Trophoblast cell (in vitro differentiated cells and primary cell): Measurements from ENCODE around the gene AASDHPPT.

Experiments used
- DNase-seq, 2 donors: peaks; one replicate each; pipeline ENCODE4 v3.0.0-alpha.2; 2016
- H2AFZ ChIP-seq: 2 replicates; pipeline ENCODE4 v1.6.1; 2013; ENCODE audit warnings: low read length, moderate library complexity, mild to moderate bottlenecking; ENCODE audit not compliant: insufficient read depth, poor library complexity
- H2AK5ac ChIP-seq: 2 replicates; pipeline ENCODE4 v1.6.1; 2013; ENCODE audit warnings: mild to moderate bottlenecking, low read length
- H2BK120ac ChIP-seq: 2 replicates; pipeline ENCODE4 v1.6.1; 2013; ENCODE audit warnings: low read length, mild to moderate bottlenecking, moderate library complexity; ENCODE audit not compliant: insufficient read depth, poor library complexity
- H2BK12ac ChIP-seq: 2 replicates; pipeline ENCODE4 v1.6.1; 2013; ENCODE audit warnings: mild to moderate bottlenecking, low read length, moderate library complexity
- H2BK5ac ChIP-seq: 2 replicates; pipeline ENCODE4 v1.6.1; 2013; ENCODE audit warnings: low read length, low read depth, moderate library complexity, mild to moderate bottlenecking; ENCODE audit not compliant: poor library complexity
- H3K14ac ChIP-seq: 2 replicates; pipeline ENCODE4 v1.6.1; 2013; ENCODE audit warnings: mild to moderate bottlenecking, low read length
- H3K18ac ChIP-seq: 2 replicates; pipeline ENCODE4 v1.6.1; 2013; ENCODE audit warnings: mild to moderate bottlenecking, low read length
- H3K23ac ChIP-seq: 2 replicates; pipeline ENCODE4 v1.6.1; 2013; ENCODE audit warnings: low read length
- H3K27ac ChIP-seq: 2 replicates; pipeline ENCODE4 v1.5.1; 2013; ENCODE audit warnings: low read depth, mild to moderate bottlenecking, inconsistent platforms, low read length, moderate library complexity
- H3K27me3 ChIP-seq: 2 replicates; pipeline ENCODE4 v1.6.1; 2013; ENCODE audit warnings: inconsistent platforms, mild to moderate bottlenecking, low read length, moderate library complexity; ENCODE audit not compliant: insufficient read depth
- H3K36me3 ChIP-seq, 2 experiments: 1 replicate in 1 of 2; 2 replicates in 1 of 2; pipeline ENCODE4 v1.6.1; 2013; ENCODE audit warnings: low read length in 2 of 2, mild to moderate bottlenecking in 2 of 2, moderate library complexity in 1 of 2; ENCODE audit not compliant: insufficient read depth in 2 of 2, control insufficient read depth in 1 of 2
- H3K4ac ChIP-seq: 2 replicates; pipeline ENCODE4 v1.6.1; 2013; ENCODE audit warnings: low read depth, mild to moderate bottlenecking, low read length, moderate library complexity
- H3K4me1 ChIP-seq, 2 experiments: 1 replicate in 1 of 2; 2 replicates in 1 of 2; pipeline ENCODE4 v1.6.1; 2013; ENCODE audit warnings: low read length in 2 of 2, mild to moderate bottlenecking in 2 of 2, moderate library complexity in 1 of 2; ENCODE audit not compliant: insufficient read depth in 2 of 2, control insufficient read depth in 1 of 2
- H3K4me2 ChIP-seq: 2 replicates; pipeline ENCODE4 v1.6.1; 2013; ENCODE audit warnings: inconsistent platforms, mild to moderate bottlenecking, low read length, moderate library complexity
- H3K4me3 ChIP-seq: 2 replicates; pipeline ENCODE4 v1.5.1; 2013; ENCODE audit warnings: mild to moderate bottlenecking, low read depth, low read length, inconsistent platforms
- H3K79me1 ChIP-seq: one replicate; pipeline ENCODE4 v1.6.1; 2013; ENCODE audit warnings: low read length
- H3K79me2 ChIP-seq: 2 replicates; pipeline ENCODE4 v1.6.1; 2013; ENCODE audit warnings: low read length, mild to moderate bottlenecking; ENCODE audit not compliant: control insufficient read depth, insufficient read depth, poor library complexity
- H3K9ac ChIP-seq: 2 replicates; pipeline ENCODE4 v1.6.1; 2013; ENCODE audit warnings: mild to moderate bottlenecking, low read length
- H3K9me3 ChIP-seq: 2 replicates; pipeline ENCODE4 v1.6.1; 2013; ENCODE audit warnings: low read depth, mild to moderate bottlenecking, control low read depth, inconsistent platforms, low read length; ENCODE audit not compliant: insufficient read depth
- H4K12ac ChIP-seq: 2 replicates; pipeline ENCODE4 v1.6.1; 2013; ENCODE audit warnings: low read depth, mild to moderate bottlenecking, low read length, moderate library complexity
- H4K8ac ChIP-seq: 2 replicates; pipeline ENCODE4 v1.6.1; 2013; ENCODE audit warnings: low read depth, mild to moderate bottlenecking, low read length, moderate library complexity
- H4K91ac ChIP-seq: one replicate; pipeline ENCODE4 v1.6.1; 2013; ENCODE audit warnings: low read depth, mild to moderate bottlenecking, low read length, moderate library complexity
- WGBS: extraction: QIAGEN DNeasy Blood & Tissue Kit; methylation state at CpG from one replicate; pipeline ENCODE4 v1.1.7; 2013; ENCODE audit warnings: missing lambda C conversion rate; ENCODE audit not compliant: insufficient read length, insufficient coverage; ENCODE audit errors: extremely low coverage; 5-methylcytosine and 5-hydroxymethylcytosine counted together

The AASDHPPT gene

DNA sequence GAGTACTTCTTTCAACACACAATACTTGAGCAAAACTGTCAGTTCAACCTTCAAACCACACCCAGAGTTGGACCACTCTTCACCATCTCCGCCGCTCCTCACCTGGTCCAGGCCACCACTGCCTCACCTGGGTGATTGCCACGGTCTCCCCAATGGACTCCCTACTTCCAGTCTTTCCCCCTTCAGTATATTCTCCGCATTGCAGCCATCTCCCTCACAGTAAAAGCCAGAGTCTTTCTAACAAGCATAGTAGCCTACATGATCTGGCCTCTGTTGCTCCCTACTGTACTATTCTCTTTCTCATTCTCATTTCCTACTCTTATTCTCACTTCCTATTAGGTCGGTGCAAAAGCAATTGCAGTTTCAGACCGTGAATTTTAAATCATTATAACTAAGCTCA, 28.5 kb downstream of the AASDHPPT start:
- H2BK120ac ChIP-seq: no peak overlapping the region
- H4K91ac ChIP-seq: no peak overlapping the region
- H3K18ac ChIP-seq: no peak overlapping the region
- no peak overlapping the region for H3K23ac ChIP-seq
- no peak overlapping the region for H4K8ac ChIP-seq
- H2AFZ ChIP-seq: no peak overlapping the region
- H3K9me3 ChIP-seq: peaks cover 3% of the 10 kb centered on the region
- no peak overlapping the region for H2AK5ac ChIP-seq
- H3K36me3 ChIP-seq: no peaks in the 10 kb centered on the region
- DNase-seq: no peak
- H4K12ac ChIP-seq: no peak overlapping the region
- H2BK12ac ChIP-seq: no peak overlapping the region
- no peak overlapping the region for H3K27ac ChIP-seq
- H3K4me3 ChIP-seq: no peak overlapping the region
- H3K9ac ChIP-seq: no peak overlapping the region
- no peak overlapping the region for H3K14ac ChIP-seq
- no peak overlapping the region for H3K4ac ChIP-seq
- no peaks in the 10 kb centered on the region for H3K79me2 ChIP-seq
- H3K4me1 ChIP-seq: no peaks in the 10 kb centered on the region
- H3K4me2 ChIP-seq: no peak overlapping the region
- no peak overlapping the region for H2BK5ac ChIP-seq
- WGBS: no CpG with 5 or more reads among the region's 6 CpGs
- no peaks in the 10 kb centered on the region for H3K79me1 ChIP-seq
- H3K27me3 ChIP-seq: no peaks in the 10 kb centered on the region

DNA sequence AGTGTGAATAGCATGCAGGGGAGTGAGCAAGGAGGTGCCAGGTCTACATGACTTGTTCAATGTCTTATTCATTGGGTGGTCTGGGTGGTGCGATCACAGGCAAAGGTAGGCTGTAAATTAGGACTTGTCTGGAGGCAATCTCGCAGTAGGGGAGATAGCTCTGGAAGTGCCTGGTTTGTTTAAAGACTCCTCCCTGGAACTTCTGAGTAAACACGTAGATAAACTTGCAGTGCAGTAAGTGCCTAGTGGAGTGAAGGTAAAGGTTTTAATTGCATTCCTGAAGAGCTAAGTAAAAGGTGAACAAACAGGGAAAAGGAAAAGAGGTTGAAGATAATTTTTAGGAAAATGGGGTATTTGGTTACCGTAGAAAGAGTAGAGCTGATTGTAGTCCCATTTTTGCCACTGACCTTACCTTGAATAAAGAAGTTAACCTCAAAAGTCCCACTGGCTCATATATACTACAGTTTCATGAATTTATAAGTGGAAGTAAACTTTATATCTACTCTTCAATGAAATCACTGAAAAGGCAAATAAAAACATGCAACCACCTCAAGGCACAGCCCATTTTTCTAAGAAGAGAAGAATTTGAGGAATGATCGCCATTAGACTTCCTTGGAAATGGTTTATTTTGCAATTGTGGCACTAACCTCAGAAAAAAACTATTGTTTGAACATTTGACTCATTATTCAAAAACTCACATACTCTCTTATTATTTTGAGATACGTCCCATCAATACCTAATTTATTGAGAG, 44.3 kb downstream of the AASDHPPT start:
- no peak overlapping the region for H2AK5ac ChIP-seq
- H4K12ac ChIP-seq: no peak overlapping the region
- peaks cover 2% of the 10 kb centered on the region for H3K79me1 ChIP-seq
- H3K79me2 ChIP-seq: no peaks in the 10 kb centered on the region
- H3K9ac ChIP-seq: no peak overlapping the region
- H4K8ac ChIP-seq: peak overlapping the region; percentile 11
- H3K23ac ChIP-seq: no peak overlapping the region
- no peaks in the 10 kb centered on the region for H3K36me3 ChIP-seq
- peak overlapping the region; percentile 11 for H4K91ac ChIP-seq
- 100% methylated on average over 1 of the region's 6 CpGs for WGBS
- peak overlapping the region; percentile 36 for H2BK12ac ChIP-seq
- no peak overlapping the region for H2BK120ac ChIP-seq
- H3K4ac ChIP-seq: no peak overlapping the region
- H3K4me2 ChIP-seq: no peak overlapping the region
- no peak overlapping the region for H2BK5ac ChIP-seq
- H3K9me3 ChIP-seq: no peaks in the 10 kb centered on the region
- H3K18ac ChIP-seq: peak overlapping the region; percentile 18
- no peaks in the 10 kb centered on the region for H3K27me3 ChIP-seq
- no peak overlapping the region for H2AFZ ChIP-seq
- H3K4me3 ChIP-seq: no peak overlapping the region
- peak overlapping the region; percentile 9 for H3K27ac ChIP-seq
- peaks cover 3 to 4% of the 10 kb centered on the region in 2 experiments for H3K4me1 ChIP-seq
- DNase-seq: peak in 1 of 2 donors; percentile 47
- no peak overlapping the region for H3K14ac ChIP-seq

DNA sequence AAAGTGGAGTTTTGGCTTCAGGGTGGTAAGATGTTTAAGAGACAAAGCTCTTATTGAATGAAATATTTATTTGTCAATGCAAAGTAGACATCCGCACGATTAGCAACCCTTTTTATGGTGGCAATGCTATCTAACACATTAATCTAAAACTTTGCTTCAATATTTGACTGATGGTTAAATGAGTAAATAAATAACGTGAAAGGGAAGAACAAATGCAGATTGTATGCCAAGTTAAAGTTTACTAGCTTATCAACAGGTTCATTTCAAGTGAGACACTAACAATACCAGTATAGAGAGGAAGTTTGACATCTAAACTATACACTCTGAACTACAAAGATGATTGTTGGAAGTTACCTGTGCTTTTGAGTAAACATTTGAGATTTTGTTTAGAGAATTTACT, 50.1 kb downstream of the AASDHPPT start:
- no peak overlapping the region for H3K4me2 ChIP-seq
- no peaks in the 10 kb centered on the region for H3K27me3 ChIP-seq
- no peak for DNase-seq
- no peaks in the 10 kb centered on the region for H3K9me3 ChIP-seq
- H3K4me1 ChIP-seq: peaks cover 0 to 5% of the 10 kb centered on the region in 2 experiments
- H2BK5ac ChIP-seq: no peak overlapping the region
- H4K91ac ChIP-seq: no peak overlapping the region
- H4K8ac ChIP-seq: no peak overlapping the region
- H3K14ac ChIP-seq: no peak overlapping the region
- no peaks in the 10 kb centered on the region for H3K36me3 ChIP-seq
- H3K27ac ChIP-seq: no peak overlapping the region
- H4K12ac ChIP-seq: no peak overlapping the region
- H2AK5ac ChIP-seq: no peak overlapping the region
- no peak overlapping the region for H2AFZ ChIP-seq
- no peak overlapping the region for H3K23ac ChIP-seq
- no peak overlapping the region for H3K4me3 ChIP-seq
- WGBS: no CpG with 5 or more reads among the region's 3 CpGs
- H2BK12ac ChIP-seq: no peak overlapping the region
- H3K79me1 ChIP-seq: no peaks in the 10 kb centered on the region
- no peak overlapping the region for H3K9ac ChIP-seq
- H3K18ac ChIP-seq: no peak overlapping the region
- no peak overlapping the region for H3K4ac ChIP-seq
- no peak overlapping the region for H2BK120ac ChIP-seq
- H3K79me2 ChIP-seq: no peaks in the 10 kb centered on the region

DNA sequence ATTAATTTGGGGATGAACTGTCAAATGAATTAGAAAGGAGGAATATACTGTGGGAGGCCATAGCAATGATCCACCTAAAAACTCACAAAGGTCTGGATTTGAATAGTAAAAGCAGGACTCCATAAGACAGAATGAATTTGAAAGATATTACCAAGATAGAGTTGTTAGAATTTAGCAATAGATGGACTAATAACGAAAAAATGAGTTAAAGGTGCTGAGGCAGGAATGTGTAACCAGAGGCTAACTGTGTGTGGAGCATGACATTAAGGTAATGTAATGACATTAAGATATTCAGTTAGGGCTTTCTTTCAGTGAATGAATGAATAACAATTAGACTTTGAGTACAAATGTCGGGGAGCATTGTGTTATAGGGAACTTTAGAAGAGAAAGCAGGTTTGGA, 51.3 kb downstream of the AASDHPPT start:
- peak; percentile 13 to 57 for DNase-seq
- H3K4me3 ChIP-seq: no peak overlapping the region
- no peak overlapping the region for H2BK12ac ChIP-seq
- H3K4me2 ChIP-seq: no peak overlapping the region
- H3K14ac ChIP-seq: no peak overlapping the region
- no peak overlapping the region for H2AFZ ChIP-seq
- H2BK120ac ChIP-seq: no peak overlapping the region
- no peaks in the 10 kb centered on the region for H3K36me3 ChIP-seq
- H3K4ac ChIP-seq: no peak overlapping the region
- H2AK5ac ChIP-seq: no peak overlapping the region
- no peak overlapping the region for H3K27ac ChIP-seq
- H3K23ac ChIP-seq: no peak overlapping the region
- no peaks in the 10 kb centered on the region for H3K9me3 ChIP-seq
- H2BK5ac ChIP-seq: no peak overlapping the region
- no peak overlapping the region for H4K8ac ChIP-seq
- H3K79me1 ChIP-seq: no peaks in the 10 kb centered on the region
- H3K9ac ChIP-seq: no peak overlapping the region
- no peak overlapping the region for H4K12ac ChIP-seq
- WGBS: no CpG with 5 or more reads among the region's 2 CpGs
- no peaks in the 10 kb centered on the region for H3K27me3 ChIP-seq
- no peaks in the 10 kb centered on the region for H3K79me2 ChIP-seq
- peaks cover 0 to 5% of the 10 kb centered on the region in 2 experiments for H3K4me1 ChIP-seq
- no peak overlapping the region for H4K91ac ChIP-seq
- H3K18ac ChIP-seq: no peak overlapping the region
